ENCODE data around the gene ECHDC3. TPM values are rescaled to one million over a fixed set of nuclear protein-coding genes. Genes with fewer than 3 reads are reported as not detected.

ECHDC3 gene
- total RNA-seq, 1 experiment from 2014 or later: 8.9 TPM

GRCh38 chr10:11798845-11799735 lies 56.9 kb downstream of the ECHDC3 start:
- intact Hi-C loops (cut with micrococcal nuclease; ENCODE audit: unreplicated experiment): loop anchor here (1.0 to 10.0 kb wide), 2 partner anchors 15 to 76 kb away; no protein-coding TSS in a partner anchor
- Histone ChIP-seq H3K27ac (ENCODE audit: low read depth, low read length, poor library complexity, severe bottlenecking) (peak overlapping the region; percentile 98), H3K4me1 (ENCODE audit: insufficient read depth, low read length, poor library complexity, severe bottlenecking) (peaks cover 53% of the 10 kb centered on the region), H3K36me3 (ENCODE audit: insufficient read depth, low read length, poor library complexity, severe bottlenecking) (no peaks in the 10 kb centered on the region), H3K27me3 (replicated peaks; ENCODE audit: insufficient read depth, low read depth, low read length, poor library complexity) (no peaks in the 10 kb centered on the region), H3K4me3 (ENCODE audit: low read depth, low read length, poor library complexity, severe bottlenecking) (peak overlapping the region; percentile 3), H3K9me3 (ENCODE audit: low read depth, low read length, poor library complexity, severe bottlenecking) (no peaks in the 10 kb centered on the region)
- TF ChIP-seq EZH2 (IDR thresholded peaks at IDR 0.05; ENCODE audit: borderline replicate concordance, low read depth, low read length, poor library complexity, severe bottlenecking): no peak
- no peak for TF ChIP-seq CTCF (conservative IDR thresholded peaks at IDR 0.05; ENCODE audit: low read depth, low read length)
- BruUV-seq (replicated peaks): no TSS peak
- ChIA-PET POLR2A (ENCODE audit: low non-redundant PET) (interaction anchor here (0.5 to 1.0 kb wide), 2 partner anchors 12 to 15 kb away, joined by 3 to 4 read pairs; no protein-coding TSS in a partner anchor), CTCF (interaction anchor here (0.6 to 3.0 kb wide), 5 partner anchors 15 to 21 kb away, joined by 3 to 13 read pairs (median 4); no protein-coding TSS in a partner anchor)
- DNase-seq (ENCODE audit: low spot score): peak; percentile 100

GRCh38 chr10:11799736-11800080 lies 57.5 kb downstream of the ECHDC3 start:
- H3K27me3 ChIP-seq (replicated peaks; ENCODE audit: insufficient read depth, low read depth, low read length, poor library complexity): no peaks in the 10 kb centered on the region
- ChIA-PET CTCF (interaction anchor here (0.6 to 3.0 kb wide), 3 partner anchors 14 to 20 kb away, joined by 3 to 13 read pairs (median 6); no protein-coding TSS in a partner anchor), POLR2A (ENCODE audit: low non-redundant PET) (interaction anchor here (1.0 kb wide), 1 partner anchor 11 kb away, joined by 4 read pairs; no protein-coding TSS in a partner anchor)
- H3K27ac ChIP-seq (ENCODE audit: low read depth, low read length, poor library complexity, severe bottlenecking): peak overlapping the region; percentile 98
- no peaks in the 10 kb centered on the region for H3K36me3 ChIP-seq (ENCODE audit: insufficient read depth, low read length, poor library complexity, severe bottlenecking)
- no peak for DNase-seq (ENCODE audit: low spot score)
- no peak overlapping the region for H3K4me3 ChIP-seq (ENCODE audit: low read depth, low read length, poor library complexity, severe bottlenecking)
- TF ChIP-seq CTCF (conservative IDR thresholded peaks at IDR 0.05; ENCODE audit: low read depth, low read length) (no peak), EZH2 (IDR thresholded peaks at IDR 0.05; ENCODE audit: borderline replicate concordance, low read depth, low read length, poor library complexity, severe bottlenecking) (no peak)
- no peaks in the 10 kb centered on the region for H3K9me3 ChIP-seq (ENCODE audit: low read depth, low read length, poor library complexity, severe bottlenecking)
- intact Hi-C loops (cut with micrococcal nuclease; ENCODE audit: unreplicated experiment): loop anchor here (1.0 to 10.0 kb wide), 2 partner anchors 15 to 75 kb away; no protein-coding TSS in a partner anchor
- TSS peak; percentile 67 for BruUV-seq (replicated peaks)
- H3K4me1 ChIP-seq (ENCODE audit: insufficient read depth, low read length, poor library complexity, severe bottlenecking): peaks cover 52% of the 10 kb centered on the region

- no TSS peak for BruUV-seq (replicated peaks)
- no peak overlapping the region for H3K27ac ChIP-seq (ENCODE audit: low read depth, low read length, poor library complexity, severe bottlenecking)
- no peak for DNase-seq (ENCODE audit: low spot score)
- intact Hi-C loops (cut with micrococcal nuclease; ENCODE audit: unreplicated experiment): no loop called here
- H3K9me3 ChIP-seq (ENCODE audit: low read depth, low read length, poor library complexity, severe bottlenecking): no peaks in the 10 kb centered on the region
- no peak for TF ChIP-seq EZH2 (IDR thresholded peaks at IDR 0.05; ENCODE audit: borderline replicate concordance, low read depth, low read length, poor library complexity, severe bottlenecking)
- H3K4me3 ChIP-seq (ENCODE audit: low read depth, low read length, poor library complexity, severe bottlenecking): no peak overlapping the region
- H3K36me3 ChIP-seq (ENCODE audit: insufficient read depth, low read length, poor library complexity, severe bottlenecking): no peaks in the 10 kb centered on the region
- no peaks in the 10 kb centered on the region for H3K27me3 ChIP-seq (replicated peaks; ENCODE audit: insufficient read depth, low read depth, low read length, poor library complexity)
- POLR2A ChIA-PET (ENCODE audit: low non-redundant PET): no interaction called here
- peaks cover 26% of the 10 kb centered on the region for H3K4me1 ChIP-seq (ENCODE audit: insufficient read depth, low read length, poor library complexity, severe bottlenecking)
- CTCF ChIA-PET: no interaction called here
Observed at GRCh38 chr10:11804336-11804735, 62.2 kb downstream of the ECHDC3 start.
